OCI-LY3 (cell line): ENCODE data around the gene MRPL42.

Source experiments
- CTCF ChIP-seq: fragments of 200-600, 300-600 bp; sonication (generic); IDR thresholded peaks from 2 replicates; pipeline ENCODE4 v1.5.1; 2014; ENCODE audit warnings: antibody characterized with exemption, low read length, low read depth
- EZH2phosphoT487 ChIP-seq: fragments of 200-600 bp; shearing (Covaris generic); IDR thresholded peaks from 2 replicates; pipeline ENCODE4 v1.6.1; 2018; ENCODE audit warnings: antibody characterized with exemption, mixed run types, low read depth

GRCh38 chr12:93536111-93536765 lies 68.9 kb downstream of the MRPL42 start:
- no peak for TF ChIP-seq CTCF
- no peak for TF ChIP-seq EZH2phosphoT487
